ENCODE data around the gene INHBE.
"Not testable (repeated sequence)": the region's sequence is repeated elsewhere in the genome, so short reads cannot be mapped to it uniquely, and the experiment has no call there.

Gene INHBE

DNA sequence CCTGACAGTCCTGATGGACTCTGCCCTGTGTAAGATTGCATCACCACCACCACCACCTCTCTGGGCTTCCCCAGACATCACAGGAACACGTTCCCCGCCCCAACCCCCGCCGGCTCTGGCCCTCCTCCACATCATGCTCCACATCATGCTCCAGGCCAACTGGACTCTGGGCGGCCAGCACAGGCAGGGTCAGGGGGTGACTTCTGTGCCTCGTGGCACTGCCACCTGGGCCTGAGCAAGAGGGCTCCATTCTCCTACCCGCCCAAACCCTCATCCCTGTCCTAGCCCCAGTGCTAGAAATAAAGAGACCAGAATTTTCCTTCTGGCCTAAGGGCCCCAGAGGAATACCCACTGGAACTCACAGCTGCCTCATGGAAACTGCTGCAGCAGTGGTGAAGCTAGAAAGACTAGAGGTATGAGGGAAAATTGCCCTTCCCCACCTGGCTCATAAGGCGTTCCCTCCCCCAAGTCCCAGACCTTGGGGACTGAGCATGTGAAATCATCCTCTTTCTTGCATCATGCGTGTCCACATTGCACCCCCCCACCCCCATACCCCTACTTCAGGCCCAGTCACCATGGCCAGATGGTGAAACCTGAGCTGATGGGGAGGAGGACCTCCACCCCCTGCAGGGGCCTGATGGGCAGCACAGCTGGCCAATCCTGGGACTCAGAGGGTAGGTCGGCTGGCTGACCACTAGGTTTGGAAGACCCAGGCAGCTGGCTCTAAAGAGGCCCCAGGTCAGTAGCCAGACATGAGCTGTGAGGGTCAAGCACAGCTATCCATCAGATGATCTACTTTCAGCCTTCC lies at the start of gene INHBE:
Gene INHBE, plus strand, starts transcription at position 742 of the 808 bp plus-strand sequence. CDS start 230 bp downstream, outside the sequence.
- DNase-seq (ENCODE audit: low spot score), result peak; percentile 77

GRCh38 chr12:57410534-57410933 lies 44.6 kb upstream of the INHBE start:
- no peak for DNase-seq (ENCODE audit: low spot score)

DNA sequence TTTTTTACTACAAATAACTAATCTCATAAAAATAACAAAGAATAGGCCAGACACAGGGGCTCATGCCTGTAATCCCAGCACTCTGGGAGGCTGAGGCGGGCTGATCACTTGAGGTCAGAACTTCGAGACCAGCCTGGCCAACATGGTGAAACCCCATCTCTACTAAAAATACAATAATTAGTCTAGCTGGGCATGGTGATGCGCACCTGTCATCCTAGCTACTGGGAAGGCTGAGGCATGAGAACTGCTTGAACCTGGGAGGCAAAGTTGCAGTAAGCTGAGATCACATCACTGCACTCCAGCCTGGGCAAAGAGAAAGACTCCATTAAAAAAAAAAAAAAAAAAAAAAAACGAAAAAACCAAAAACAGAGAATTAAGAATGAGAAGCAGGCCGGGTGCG lies 40.9 kb upstream of the INHBE start:
- DNase-seq (ENCODE audit: low spot score), result not testable (repeated sequence)

DNA sequence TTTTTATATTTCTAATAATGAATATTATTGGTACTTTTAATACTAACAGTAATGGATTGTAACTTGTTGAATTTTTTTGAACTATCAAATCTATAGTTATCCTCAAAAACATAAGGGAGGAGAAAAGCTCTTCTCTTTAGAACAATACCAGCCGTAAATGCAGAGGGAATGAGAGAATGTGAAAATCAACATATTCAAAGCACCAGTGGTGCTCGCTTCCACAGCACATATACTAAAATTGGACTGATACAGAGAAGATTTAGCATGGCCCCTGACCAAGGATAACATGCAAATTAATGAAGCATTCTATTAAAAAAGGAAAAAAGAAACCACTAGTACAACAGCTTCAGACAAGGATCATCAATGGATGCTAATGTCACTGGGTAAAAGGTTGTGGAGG lies 40.0 kb upstream of the INHBE start:
- DNase-seq (ENCODE audit: low spot score), result no peak

- DNase-seq (ENCODE audit: low spot score), result no peak
These were observed 38.8 kb upstream of the INHBE start for GRCh38 chr12:57416039-57416996.

GRCh38 chr12:57418255-57418654 lies 36.9 kb upstream of the INHBE start:
- DNase-seq (ENCODE audit: low spot score), result no peak

GRCh38 chr12:57419495-57419894 lies 35.6 kb upstream of the INHBE start:
- DNase-seq (ENCODE audit: low spot score), result no peak

- no peak for DNase-seq (ENCODE audit: low spot score)
These were observed 34.6 kb upstream of the INHBE start for GRCh38 chr12:57420482-57420881.

- not testable (repeated sequence) for DNase-seq (ENCODE audit: low spot score)
These were observed 28.2 kb upstream of the INHBE start for GRCh38 chr12:57426948-57427347.

DNA sequence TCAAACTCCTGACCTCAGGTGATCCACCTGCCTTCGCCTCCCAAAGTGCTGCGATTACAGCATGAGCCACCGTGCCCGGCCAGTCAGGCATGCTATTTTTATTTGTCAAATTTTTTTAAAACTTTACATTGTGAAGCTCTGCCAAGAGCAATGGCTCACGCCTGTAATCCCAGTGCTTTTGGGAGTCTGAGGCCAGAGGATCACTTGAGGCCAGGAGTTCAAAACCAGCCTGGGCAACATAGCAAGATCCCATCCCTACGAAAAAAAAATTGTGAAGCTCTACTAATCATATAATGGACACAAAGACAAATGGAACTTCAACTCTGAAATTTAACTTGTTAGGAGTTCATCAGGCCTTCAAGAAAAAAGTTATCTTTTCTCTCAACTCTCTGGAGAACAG lies 26.1 kb upstream of the INHBE start:
- no peak for DNase-seq (ENCODE audit: low spot score)

- DNase-seq (ENCODE audit: low spot score), result no peak
These were observed 25.5 kb upstream of the INHBE start for GRCh38 chr12:57429473-57430111.

DNA sequence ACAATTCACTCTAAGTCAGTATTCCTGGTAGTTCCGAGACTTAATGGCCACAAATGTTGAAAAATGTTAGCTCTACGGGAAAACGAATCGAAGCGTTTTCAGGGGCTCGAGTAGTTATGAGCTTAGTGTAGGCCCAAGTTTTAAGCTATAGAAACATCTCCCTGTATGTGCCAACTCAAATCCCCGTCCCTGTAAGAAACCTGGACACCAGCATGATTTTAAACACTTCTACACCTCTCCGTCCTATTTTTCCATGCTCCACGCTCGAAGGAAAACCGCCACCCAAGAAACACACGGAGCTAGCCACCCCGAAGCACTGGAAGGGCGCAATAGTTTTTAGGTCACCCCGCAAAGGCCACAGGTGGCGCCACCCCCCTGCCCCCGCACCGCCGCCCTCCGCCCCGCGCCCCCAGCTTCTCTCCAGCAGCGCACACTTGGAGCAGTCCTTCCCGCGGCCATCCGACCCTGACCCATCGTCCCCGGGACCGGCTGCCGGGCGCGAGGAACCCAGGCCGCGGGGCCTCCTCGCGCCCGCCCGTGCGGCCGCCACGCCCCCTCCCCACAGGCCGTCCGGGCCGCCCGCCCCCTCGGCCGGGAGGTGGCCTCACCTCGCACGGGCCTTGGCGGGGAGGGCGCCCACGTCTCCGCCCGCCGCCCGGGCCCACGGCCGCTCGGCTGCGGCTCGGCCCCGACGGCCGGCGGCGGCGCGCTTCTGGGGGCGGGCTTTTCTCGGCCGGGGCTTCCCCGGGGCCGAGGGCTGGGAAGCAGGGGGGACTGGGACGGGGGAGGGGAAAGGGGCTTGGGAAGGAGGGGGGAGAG lies 24.8 kb upstream of the INHBE start:
- peak; percentile 73 for DNase-seq (ENCODE audit: low spot score)

GRCh38 chr12:57430931-57431566 lies 24.1 kb upstream of the INHBE start, which contains the start of gene R3HDM2:
Gene R3HDM2 (minus strand): TSS chr12:57431043. CDS start chr12:57310428, 120,615 bp downstream.
- DNase-seq (ENCODE audit: low spot score), result peak; percentile 94

GRCh38 chr12:57431654-57432188 lies 23.4 kb upstream of the INHBE start:
- no peak for DNase-seq (ENCODE audit: low spot score)

GRCh38 chr12:57433370-57433769 lies 21.7 kb upstream of the INHBE start:
- no peak for DNase-seq (ENCODE audit: low spot score)

- DNase-seq (ENCODE audit: low spot score), result no peak
These were observed 20.4 kb upstream of the INHBE start, which contains the start of gene INHBC for GRCh38 chr12:57434517-57435223. Gene INHBC (plus strand): TSS chr12:57434784. CDS start chr12:57434887, 103 bp downstream.

- DNase-seq (ENCODE audit: low spot score), result no peak
These were observed 19.8 kb upstream of the INHBE start for GRCh38 chr12:57435293-57435692.

- DNase-seq (ENCODE audit: low spot score), result no peak
These were observed 16.7 kb upstream of the INHBE start for GRCh38 chr12:57438400-57438799.

GRCh38 chr12:57439762-57440266 lies 15.3 kb upstream of the INHBE start:
- DNase-seq (ENCODE audit: low spot score), result no peak

DNA sequence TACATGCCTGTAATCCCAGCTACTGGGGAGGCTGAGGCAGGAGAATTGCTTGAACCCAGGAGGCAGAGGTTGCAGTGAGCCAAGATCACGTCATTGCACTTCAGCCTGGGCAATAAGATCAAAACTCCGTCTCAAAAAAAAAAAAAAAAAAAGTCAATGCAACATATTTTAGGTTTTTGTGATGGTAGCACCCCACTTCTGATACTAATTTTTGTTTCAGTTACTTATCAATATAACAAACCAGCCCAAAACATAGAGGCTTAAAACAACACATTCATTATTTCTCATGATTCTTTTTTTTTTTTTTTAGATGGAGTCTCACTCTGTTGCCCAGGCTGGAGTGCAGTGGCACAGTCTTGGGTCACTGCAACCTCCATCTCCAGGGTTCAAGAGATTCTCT lies 13.7 kb upstream of the INHBE start:
- DNase-seq (ENCODE audit: low spot score), result not testable (repeated sequence)

All from NAMALWA (cell line).